ENCODE data around the gene LYPD6B. TPM values are rescaled to one million over a fixed set of nuclear protein-coding genes. Genes with fewer than 3 reads are reported as not detected.
A peak's percentile ranks its signal among the peaks of the same experiment; 100 is the strongest.

The LYPD6B gene
- total RNA-seq, 2 donors from 2014 or later: 9.3 to 9.9 TPM

DNA sequence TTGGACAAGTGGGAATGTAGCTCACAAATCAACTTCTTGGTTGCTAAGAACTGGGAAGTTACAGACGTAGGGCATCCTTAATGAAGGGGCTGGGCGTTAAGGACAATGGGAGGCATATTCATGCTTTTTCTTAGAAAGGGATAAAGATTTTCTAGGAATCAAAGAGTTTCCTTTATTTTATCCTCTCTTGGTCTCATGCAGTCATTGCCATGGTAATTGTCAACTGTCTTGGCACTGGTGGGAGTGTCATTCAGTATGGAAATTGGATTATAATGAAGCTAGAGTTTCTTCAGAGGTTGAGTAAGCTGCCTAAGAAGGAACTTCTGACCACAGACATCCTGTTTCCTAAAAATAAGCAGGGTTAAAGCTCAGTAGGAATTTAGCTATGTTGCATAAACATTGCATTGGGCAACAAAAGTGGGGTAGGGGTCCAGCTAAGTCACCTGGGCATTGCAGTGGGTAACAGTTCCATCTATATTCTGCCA, 114.0 kb downstream of the LYPD6B start:
- Histone ChIP-seq H3K36me3 (replicated peaks in 1 of 2; ENCODE audit: insufficient read depth in 1 of 2, low read depth in 2 of 2) (no peaks in the 10 kb centered on the region), H3K27me3 (no peaks in the 10 kb centered on the region), H3K27ac (no peak overlapping the region), H3K4me3 (no peak overlapping the region), H3K4me1 (peaks cover 6% of the 10 kb centered on the region), H3K9me3 (no peaks in the 10 kb centered on the region)
- no peak for DNase-seq
- ATAC-seq: no peak
- TF ChIP-seq POLR2A (IDR thresholded peaks at IDR 0.05): no peak
- TF ChIP-seq, protein P1, sequence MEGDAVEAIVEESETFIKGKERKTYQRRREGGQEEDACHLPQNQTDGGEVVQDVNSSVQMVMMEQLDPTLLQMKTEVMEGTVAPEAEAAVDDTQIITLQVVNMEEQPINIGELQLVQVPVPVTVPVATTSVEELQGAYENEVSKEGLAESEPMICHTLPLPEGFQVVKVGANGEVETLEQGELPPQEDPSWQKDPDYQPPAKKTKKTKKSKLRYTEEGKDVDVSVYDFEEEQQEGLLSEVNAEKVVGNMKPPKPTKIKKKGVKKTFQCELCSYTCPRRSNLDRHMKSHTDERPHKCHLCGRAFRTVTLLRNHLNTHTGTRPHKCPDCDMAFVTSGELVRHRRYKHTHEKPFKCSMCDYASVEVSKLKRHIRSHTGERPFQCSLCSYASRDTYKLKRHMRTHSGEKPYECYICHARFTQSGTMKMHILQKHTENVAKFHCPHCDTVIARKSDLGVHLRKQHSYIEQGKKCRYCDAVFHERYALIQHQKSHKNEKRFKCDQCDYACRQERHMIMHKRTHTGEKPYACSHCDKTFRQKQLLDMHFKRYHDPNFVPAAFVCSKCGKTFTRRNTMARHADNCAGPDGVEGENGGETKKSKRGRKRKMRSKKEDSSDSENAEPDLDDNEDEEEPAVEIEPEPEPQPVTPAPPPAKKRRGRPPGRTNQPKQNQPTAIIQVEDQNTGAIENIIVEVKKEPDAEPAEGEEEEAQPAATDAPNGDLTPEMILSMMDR (IDR thresholded peaks at IDR 0.05): no peak
- intact Hi-C loops (cut with DNase I): no loop called here
- 51 to 73% methylated on average over 2 of the region's 2 CpGs for WGBS, 2 donors

DNA sequence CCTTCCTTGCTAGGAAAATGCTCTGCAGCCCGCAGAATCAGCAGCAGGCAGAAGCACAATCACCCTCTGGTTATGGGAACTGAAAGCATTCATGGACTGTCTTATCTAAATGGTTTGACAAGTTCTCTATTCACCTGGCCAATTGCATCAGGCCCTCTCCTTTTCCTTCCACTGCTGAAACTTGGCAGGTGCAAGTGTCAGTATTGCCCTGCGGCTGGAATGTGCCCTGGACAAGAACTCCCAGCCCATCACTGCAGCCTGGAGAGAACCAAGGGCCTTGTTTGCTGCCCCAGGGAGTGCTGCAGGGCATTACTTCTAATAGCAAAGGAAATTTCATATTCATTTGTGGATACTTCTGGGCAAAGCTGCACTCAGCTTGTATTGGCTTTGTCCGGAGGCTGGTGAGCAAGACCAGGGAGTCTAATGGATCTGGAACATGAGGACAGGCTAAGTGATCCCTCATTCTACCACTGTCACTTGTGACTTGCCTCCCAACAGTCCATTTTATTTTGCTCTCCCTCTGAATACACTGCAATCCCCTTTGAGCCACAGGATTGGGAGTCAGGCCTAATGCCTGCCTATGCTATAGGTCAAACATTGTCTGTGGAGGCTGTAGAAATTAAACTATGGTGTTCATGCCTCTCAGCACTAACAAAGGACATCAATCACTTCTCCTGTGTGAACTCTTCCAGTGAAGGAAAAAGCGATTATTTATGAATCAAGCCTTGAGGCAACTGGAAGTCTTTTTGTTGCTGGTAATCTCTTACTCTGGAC, 116.9 kb downstream of the LYPD6B start:
- no peak overlapping the region for H3K27ac ChIP-seq
- 49 to 54% methylated on average over 4 of the region's 4 CpGs for WGBS, 2 donors

DNA sequence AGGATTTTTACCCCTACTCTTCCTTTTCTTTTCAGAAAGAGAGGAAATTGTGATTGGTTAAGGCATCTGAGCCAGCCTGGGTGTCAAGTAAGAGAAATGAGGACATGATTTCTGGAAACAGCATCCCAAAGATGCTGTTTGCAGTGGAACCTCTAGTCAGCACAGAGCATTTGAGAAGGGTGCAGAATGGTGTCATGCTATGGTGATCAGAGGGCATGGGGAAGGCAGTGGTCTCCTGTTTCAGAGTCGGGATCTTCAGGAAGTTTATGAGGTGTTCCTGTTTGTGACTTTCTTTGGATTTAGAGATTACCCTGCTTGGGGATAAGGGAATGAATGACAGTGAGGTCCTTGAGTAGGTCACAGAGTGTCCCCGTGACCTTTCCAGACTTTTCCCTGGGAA, 117.5 kb downstream of the LYPD6B start:
- ATAC-seq (no peak), DNase-seq (no peak)
- intact Hi-C loops (cut with DNase I): no loop called here
- peaks cover 6% of the 10 kb centered on the region for H3K4me1 ChIP-seq
- H3K27ac ChIP-seq: no peak overlapping the region
- no peak overlapping the region for H3K4me3 ChIP-seq
- no peaks in the 10 kb centered on the region for H3K36me3 ChIP-seq (replicated peaks in 1 of 2; ENCODE audit: insufficient read depth in 1 of 2, low read depth in 2 of 2)
- H3K9me3 ChIP-seq: no peaks in the 10 kb centered on the region
- WGBS, 2 donors: 89 to 93% methylated on average over 2 of the region's 2 CpGs
- no peak for TF ChIP-seq POLR2A (IDR thresholded peaks at IDR 0.05)
- TF ChIP-seq, protein P1 (IDR thresholded peaks at IDR 0.05): no peak
- H3K27me3 ChIP-seq: no peaks in the 10 kb centered on the region

More for the DNA sequence above, 116.9 kb downstream of the LYPD6B start:
- Histone ChIP-seq H3K4me3 (no peak overlapping the region), H3K4me1 (peaks cover 6% of the 10 kb centered on the region), H3K9me3 (no peaks in the 10 kb centered on the region), H3K36me3 (replicated peaks in 1 of 2; ENCODE audit: insufficient read depth in 1 of 2, low read depth in 2 of 2) (no peaks in the 10 kb centered on the region), H3K27me3 (no peaks in the 10 kb centered on the region)
- ATAC-seq (peak; percentile 35), DNase-seq (peak in 3 of 4 donors; percentile 15 to 27 (median 16))
- TF ChIP-seq, protein P1 (IDR thresholded peaks at IDR 0.05): no peak
- TF ChIP-seq POLR2A (IDR thresholded peaks at IDR 0.05): no peak
- intact Hi-C loops (cut with DNase I): no loop called here

DNA sequence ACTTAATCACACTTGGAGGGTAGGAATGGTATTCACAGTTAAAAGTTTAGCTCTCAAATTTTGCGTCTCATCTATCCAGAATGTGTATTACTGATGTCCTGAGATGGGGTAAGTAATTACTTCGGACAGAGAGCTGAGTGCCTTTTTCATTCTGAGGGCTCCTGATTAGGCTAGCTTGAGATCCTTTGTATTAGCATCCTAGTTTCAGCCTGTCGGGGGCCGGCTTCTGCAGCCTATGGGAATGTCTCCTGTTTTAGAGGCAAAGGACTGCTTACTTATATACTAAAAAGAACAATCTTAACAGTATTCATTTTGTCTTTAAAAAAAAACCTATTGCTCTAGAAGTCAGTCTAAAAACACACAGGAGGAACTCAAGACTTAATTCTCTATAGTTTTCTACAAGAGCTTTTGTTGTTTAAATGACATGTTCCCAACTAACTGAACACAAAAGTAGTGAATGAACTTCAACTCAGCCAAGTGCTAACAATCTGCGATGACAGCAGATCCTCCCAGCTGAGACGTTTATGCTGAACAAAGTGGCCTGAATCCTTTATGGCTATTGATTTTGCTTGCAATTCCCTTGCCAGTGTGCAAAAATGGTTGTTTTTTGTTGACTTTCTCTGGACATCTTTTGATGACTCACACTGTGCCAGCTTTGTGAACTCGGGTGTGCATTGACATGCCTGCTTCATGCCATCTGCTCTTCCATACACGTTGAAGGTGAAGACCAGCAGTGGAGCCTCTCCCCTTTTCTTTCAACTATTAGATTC, 118.7 kb downstream of the LYPD6B start:
- 74 to 81% methylated on average over 8 of the region's 8 CpGs for WGBS, 2 donors
- H3K4me3 ChIP-seq: no peak overlapping the region
- no peaks in the 10 kb centered on the region for H3K9me3 ChIP-seq
- DNase-seq (no peak), ATAC-seq (no peak)
- H3K4me1 ChIP-seq: peaks cover 6% of the 10 kb centered on the region
- H3K36me3 ChIP-seq (replicated peaks in 1 of 2; ENCODE audit: insufficient read depth in 1 of 2, low read depth in 2 of 2): no peaks in the 10 kb centered on the region
- H3K27ac ChIP-seq: no peak overlapping the region
- intact Hi-C loops (cut with DNase I): no loop called here
- TF ChIP-seq, protein P1 (IDR thresholded peaks at IDR 0.05): no peak
- no peak for TF ChIP-seq POLR2A (IDR thresholded peaks at IDR 0.05)
- no peaks in the 10 kb centered on the region for H3K27me3 ChIP-seq

Data from body of pancreas (tissue), 4 donors.